ENCODE data around the gene AQP2.

Gene AQP2

GRCh38 chr12:49979791-49980190 is 29.3 kb downstream of the AQP2 start:
- no peak overlapping the region for H3K4me3 ChIP-seq (IDR thresholded peaks at IDR 0.05; ENCODE audit: insufficient read depth, low read depth, low read length)
- no peaks in the 10 kb centered on the region for H3K4me1 ChIP-seq (ENCODE audit: low read depth, poor library complexity, severe bottlenecking)
- no peak overlapping the region for H2AFZ ChIP-seq (ENCODE audit: low read depth)
- no peak for TF ChIP-seq CTCF (conservative IDR thresholded peaks at IDR 0.05; ENCODE audit: low read depth, low read length)
- no peak overlapping the region for H3K27ac ChIP-seq
- H3K79me2 ChIP-seq (ENCODE audit: insufficient read depth, low read depth): no peaks in the 10 kb centered on the region
- H3K36me3 ChIP-seq (ENCODE audit: insufficient read depth): no peaks in the 10 kb centered on the region
- H4K20me1 ChIP-seq (ENCODE audit: insufficient read depth): no peaks in the 10 kb centered on the region
- H3K27me3 ChIP-seq (ENCODE audit: insufficient read depth, low read depth): no peaks in the 10 kb centered on the region
- H3K9ac ChIP-seq: no peak overlapping the region
- H3K4me2 ChIP-seq: no peak overlapping the region

DNA sequence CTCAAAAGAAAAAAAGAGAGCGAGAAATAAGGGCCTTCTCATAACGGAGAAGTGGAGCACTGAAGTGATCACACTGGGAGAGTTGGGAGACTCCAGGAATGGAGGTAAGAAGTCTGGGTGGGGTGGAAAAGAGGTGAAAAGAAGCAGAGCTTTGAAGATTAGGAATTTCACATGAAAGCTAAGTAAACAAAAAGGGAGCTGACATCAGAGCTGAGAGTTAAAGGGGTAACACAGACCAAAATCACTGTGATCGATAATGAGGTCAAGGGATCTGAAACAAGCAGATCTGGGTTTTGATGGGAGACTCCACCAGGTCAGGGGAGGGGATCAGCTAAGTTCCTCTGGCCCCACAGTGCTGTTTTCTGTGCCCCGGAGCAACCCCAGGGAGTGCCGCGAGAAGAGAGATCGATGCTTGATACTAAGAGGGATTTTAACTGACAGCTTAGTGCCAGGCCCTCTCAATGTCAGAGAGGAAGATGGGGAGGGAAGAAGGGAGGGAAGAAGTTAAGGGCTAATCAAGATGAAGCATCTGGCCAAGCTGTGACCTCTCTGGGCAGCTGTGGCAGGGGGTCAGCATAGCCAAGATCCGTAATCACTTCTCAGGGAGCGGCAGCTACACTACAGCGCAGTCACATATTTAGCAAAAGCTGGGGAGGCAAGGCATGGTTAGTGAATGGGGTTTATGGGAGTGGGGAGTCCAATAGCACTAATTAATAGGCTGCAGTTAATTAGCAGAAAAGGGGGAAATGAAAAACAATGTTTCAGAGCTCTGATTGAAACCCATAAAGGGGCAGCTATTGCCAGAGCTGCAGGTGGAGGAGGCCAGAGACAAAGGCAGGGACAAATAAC is 30.2 kb downstream of the AQP2 start:
- Histone ChIP-seq H3K4me1 (ENCODE audit: low read depth, poor library complexity, severe bottlenecking) (no peaks in the 10 kb centered on the region), H3K36me3 (ENCODE audit: insufficient read depth) (no peaks in the 10 kb centered on the region), H3K79me2 (ENCODE audit: insufficient read depth, low read depth) (no peaks in the 10 kb centered on the region), H3K9ac (no peak overlapping the region), H3K27me3 (ENCODE audit: insufficient read depth, low read depth) (no peaks in the 10 kb centered on the region), H2AFZ (ENCODE audit: low read depth) (no peak overlapping the region), H3K4me3 (IDR thresholded peaks at IDR 0.05; ENCODE audit: insufficient read depth, low read depth, low read length) (no peak overlapping the region), H3K4me2 (no peak overlapping the region), H3K27ac (no peak overlapping the region), H4K20me1 (ENCODE audit: insufficient read depth) (no peaks in the 10 kb centered on the region)
- TF ChIP-seq CTCF (conservative IDR thresholded peaks at IDR 0.05; ENCODE audit: low read depth, low read length): no peak

DNA sequence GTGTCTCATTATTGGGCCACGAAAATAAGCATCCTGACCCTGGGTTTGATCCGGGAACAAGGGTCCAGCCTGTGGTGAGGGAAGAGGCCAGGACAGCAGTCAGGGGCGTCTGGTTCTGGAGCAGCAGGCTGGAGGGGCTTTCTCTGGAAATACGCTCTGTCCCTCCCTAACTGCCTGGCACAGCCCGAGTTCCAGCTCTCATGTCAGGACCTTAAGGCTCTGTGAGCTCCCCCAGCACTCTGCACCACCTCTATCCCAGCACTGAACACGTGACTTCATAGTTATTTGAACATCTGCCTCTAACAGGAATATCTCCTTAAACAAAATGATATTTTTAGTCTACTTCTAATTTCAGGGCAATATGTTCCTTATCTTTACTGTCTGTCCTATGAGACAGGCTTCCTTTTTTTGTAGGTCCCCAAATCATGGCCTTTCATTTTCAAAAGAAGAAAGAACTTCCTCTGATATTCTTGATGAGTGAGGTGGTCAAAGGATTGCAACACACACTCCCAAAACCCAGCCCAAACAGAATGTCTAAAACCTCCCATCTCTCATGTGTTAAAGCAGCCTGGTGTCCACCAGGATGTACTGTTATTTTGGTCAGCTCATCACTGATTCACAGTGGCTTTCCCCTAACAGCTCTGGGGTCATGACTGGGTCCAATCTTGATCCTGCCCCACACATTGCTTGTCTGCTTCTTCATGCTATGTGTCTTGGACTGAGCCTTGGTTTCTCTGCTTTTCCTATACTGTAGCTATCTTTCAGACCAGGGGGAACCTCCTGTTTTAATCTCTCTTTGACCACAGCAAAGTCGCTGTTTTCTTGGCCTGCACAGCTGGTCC is 31.9 kb downstream of the AQP2 start:
- H3K27ac ChIP-seq: no peak overlapping the region
- H3K4me3 ChIP-seq (IDR thresholded peaks at IDR 0.05; ENCODE audit: insufficient read depth, low read depth, low read length): no peak overlapping the region
- H4K20me1 ChIP-seq (ENCODE audit: insufficient read depth): no peaks in the 10 kb centered on the region
- H3K9ac ChIP-seq: no peak overlapping the region
- no peaks in the 10 kb centered on the region for H3K36me3 ChIP-seq (ENCODE audit: insufficient read depth)
- no peak overlapping the region for H2AFZ ChIP-seq (ENCODE audit: low read depth)
- H3K4me1 ChIP-seq (ENCODE audit: low read depth, poor library complexity, severe bottlenecking): no peaks in the 10 kb centered on the region
- H3K27me3 ChIP-seq (ENCODE audit: insufficient read depth, low read depth): no peaks in the 10 kb centered on the region
- TF ChIP-seq CTCF (conservative IDR thresholded peaks at IDR 0.05; ENCODE audit: low read depth, low read length): no peak
- H3K79me2 ChIP-seq (ENCODE audit: insufficient read depth, low read depth): no peaks in the 10 kb centered on the region
- no peak overlapping the region for H3K4me2 ChIP-seq

DNA sequence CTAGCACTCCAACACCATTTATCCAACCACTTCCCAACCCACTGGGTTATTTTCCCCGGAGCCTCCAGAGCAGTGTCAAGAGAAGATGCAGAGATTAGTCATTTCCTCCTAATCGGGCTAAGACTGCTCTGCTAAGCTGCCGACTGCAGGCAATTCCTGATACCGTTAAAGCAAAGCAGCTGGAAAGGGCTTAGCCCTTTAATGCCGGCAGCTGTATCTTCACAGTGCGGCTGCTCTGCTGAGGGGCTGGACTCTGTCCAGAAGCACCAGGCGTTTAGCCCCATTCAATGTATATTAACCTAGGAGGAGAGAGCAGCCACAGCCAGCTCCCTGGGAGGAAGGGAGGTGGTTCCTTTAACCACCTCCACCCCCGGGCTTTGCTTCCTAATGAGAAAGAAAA is 33.4 kb downstream of the AQP2 start:
- no peak overlapping the region for H3K4me2 ChIP-seq
- no peaks in the 10 kb centered on the region for H3K4me1 ChIP-seq (ENCODE audit: low read depth, poor library complexity, severe bottlenecking)
- no peak overlapping the region for H3K9ac ChIP-seq
- no peaks in the 10 kb centered on the region for H4K20me1 ChIP-seq (ENCODE audit: insufficient read depth)
- no peak overlapping the region for H2AFZ ChIP-seq (ENCODE audit: low read depth)
- H3K4me3 ChIP-seq (IDR thresholded peaks at IDR 0.05; ENCODE audit: insufficient read depth, low read depth, low read length): no peak overlapping the region
- H3K27me3 ChIP-seq (ENCODE audit: insufficient read depth, low read depth): no peaks in the 10 kb centered on the region
- TF ChIP-seq CTCF (conservative IDR thresholded peaks at IDR 0.05; ENCODE audit: low read depth, low read length): no peak
- no peak overlapping the region for H3K27ac ChIP-seq
- H3K36me3 ChIP-seq (ENCODE audit: insufficient read depth): peaks cover 3% of the 10 kb centered on the region; the same call in 1 of the 2 replicates
- no peaks in the 10 kb centered on the region for H3K79me2 ChIP-seq (ENCODE audit: insufficient read depth, low read depth)
